Ishikawa (cell line): ENCODE data around the gene FOXO3.

Experiments
- CEBPB ChIP-seq: IDR thresholded peaks from 2 replicates; pipeline ENCODE4 v1.6.1; 2012
- CREB1 ChIP-seq: IDR thresholded peaks from 2 replicates; pipeline ENCODE4 v1.6.1; 2012; ENCODE audit warnings: low read depth
- EGR1 ChIP-seq: IDR thresholded peaks from 2 replicates; pipeline ENCODE4 v1.6.1; 2012
- EP300 ChIP-seq: IDR thresholded peaks from 2 replicates; pipeline ENCODE4 v1.6.1; 2012; ENCODE audit warnings: borderline replicate concordance
- FOXM1 ChIP-seq: IDR thresholded peaks from 2 replicates; pipeline ENCODE4 v1.6.1; 2012; ENCODE audit warnings: low read depth, borderline replicate concordance
- NFIC ChIP-seq: IDR thresholded peaks from 2 replicates; pipeline ENCODE4 v1.6.1; 2012
- RAD21 ChIP-seq: IDR thresholded peaks from 2 replicates; pipeline ENCODE4 v1.6.1; 2012; ENCODE audit warnings: low read depth
- TAF1 ChIP-seq: IDR thresholded peaks from 2 replicates; pipeline ENCODE4 v1.6.1; 2012; ENCODE audit warnings: low read depth, mild to moderate bottlenecking
- TCF12 ChIP-seq: IDR thresholded peaks from 2 replicates; pipeline ENCODE4 v1.6.1; 2012; ENCODE audit warnings: low read depth
- TEAD4 ChIP-seq: IDR thresholded peaks from 2 replicates; pipeline ENCODE4 v1.6.1; 2012
- YY1 ChIP-seq: IDR thresholded peaks from 2 replicates; pipeline ENCODE4 v1.6.1; 2012; ENCODE audit warnings: low read depth
- ZBTB7A ChIP-seq: IDR thresholded peaks from 2 replicates; pipeline ENCODE4 v1.6.1; 2012; ENCODE audit warnings: low read depth
- TF ChIP-seq, protein P1 (sequence below): IDR thresholded peaks from 2 replicates; pipeline ENCODE4 v1.6.1; 2012; ENCODE audit warnings: low read depth, mild to moderate bottlenecking
- TF ChIP-seq, protein P2 (sequence below): IDR thresholded peaks from 2 replicates; pipeline ENCODE4 v1.6.1; 2012
- TF ChIP-seq, protein P3 (sequence below): IDR thresholded peaks from 2 replicates; pipeline ENCODE4 v1.6.1; 2012

Gene FOXO3

DNA sequence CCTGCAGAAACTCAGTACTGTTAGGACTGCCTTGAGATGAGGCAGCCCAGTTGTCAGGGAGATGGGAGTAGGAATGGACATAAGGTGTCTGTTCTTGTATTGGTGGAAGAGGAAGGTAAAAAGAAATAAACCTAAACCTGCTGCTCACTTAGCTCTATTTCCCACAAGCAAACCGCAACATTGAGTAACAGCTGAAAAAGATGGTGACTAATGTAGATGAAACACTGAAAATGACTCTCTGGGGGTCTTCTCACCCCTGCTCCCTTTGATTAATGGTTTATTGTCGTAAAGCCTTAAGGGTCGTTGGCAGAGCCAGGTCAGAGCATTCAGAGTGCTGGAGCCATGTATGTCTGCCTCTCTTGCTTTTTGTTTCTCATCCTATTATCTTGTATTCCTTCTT is 87.5 kb downstream of the FOXO3 start:
- TF ChIP-seq NFIC: no peak
- no peak for TF ChIP-seq TAF1
- no peak for TF ChIP-seq ZBTB7A
- TF ChIP-seq, protein P1, sequence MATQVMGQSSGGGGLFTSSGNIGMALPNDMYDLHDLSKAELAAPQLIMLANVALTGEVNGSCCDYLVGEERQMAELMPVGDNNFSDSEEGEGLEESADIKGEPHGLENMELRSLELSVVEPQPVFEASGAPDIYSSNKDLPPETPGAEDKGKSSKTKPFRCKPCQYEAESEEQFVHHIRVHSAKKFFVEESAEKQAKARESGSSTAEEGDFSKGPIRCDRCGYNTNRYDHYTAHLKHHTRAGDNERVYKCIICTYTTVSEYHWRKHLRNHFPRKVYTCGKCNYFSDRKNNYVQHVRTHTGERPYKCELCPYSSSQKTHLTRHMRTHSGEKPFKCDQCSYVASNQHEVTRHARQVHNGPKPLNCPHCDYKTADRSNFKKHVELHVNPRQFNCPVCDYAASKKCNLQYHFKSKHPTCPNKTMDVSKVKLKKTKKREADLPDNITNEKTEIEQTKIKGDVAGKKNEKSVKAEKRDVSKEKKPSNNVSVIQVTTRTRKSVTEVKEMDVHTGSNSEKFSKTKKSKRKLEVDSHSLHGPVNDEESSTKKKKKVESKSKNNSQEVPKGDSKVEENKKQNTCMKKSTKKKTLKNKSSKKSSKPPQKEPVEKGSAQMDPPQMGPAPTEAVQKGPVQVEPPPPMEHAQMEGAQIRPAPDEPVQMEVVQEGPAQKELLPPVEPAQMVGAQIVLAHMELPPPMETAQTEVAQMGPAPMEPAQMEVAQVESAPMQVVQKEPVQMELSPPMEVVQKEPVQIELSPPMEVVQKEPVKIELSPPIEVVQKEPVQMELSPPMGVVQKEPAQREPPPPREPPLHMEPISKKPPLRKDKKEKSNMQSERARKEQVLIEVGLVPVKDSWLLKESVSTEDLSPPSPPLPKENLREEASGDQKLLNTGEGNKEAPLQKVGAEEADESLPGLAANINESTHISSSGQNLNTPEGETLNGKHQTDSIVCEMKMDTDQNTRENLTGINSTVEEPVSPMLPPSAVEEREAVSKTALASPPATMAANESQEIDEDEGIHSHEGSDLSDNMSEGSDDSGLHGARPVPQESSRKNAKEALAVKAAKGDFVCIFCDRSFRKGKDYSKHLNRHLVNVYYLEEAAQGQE: no peak
- no peak for TF ChIP-seq TCF12

DNA sequence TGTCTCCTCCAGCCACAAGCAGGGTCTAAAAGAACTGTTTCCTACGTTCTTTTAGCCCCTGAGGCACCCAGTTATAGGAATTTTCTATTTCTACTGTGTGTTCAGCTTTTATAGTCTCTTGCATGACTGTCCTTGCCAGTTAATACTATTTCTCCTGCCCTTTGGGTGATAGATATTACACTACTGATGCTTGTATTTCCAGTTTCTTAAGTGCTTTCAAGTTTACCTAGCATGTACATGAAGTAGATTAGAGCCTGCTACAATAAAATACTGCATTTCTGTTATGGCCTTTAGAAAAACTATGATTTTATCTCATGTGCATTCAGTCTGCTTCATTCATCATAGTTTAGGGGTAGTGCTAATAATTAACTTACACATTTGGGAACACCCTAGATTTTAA is 89.6 kb downstream of the FOXO3 start:
- TF ChIP-seq, protein P1: no peak
- TF ChIP-seq NFIC (no peak), RAD21 (no peak), EGR1 (no peak), ZBTB7A (no peak), TEAD4 (no peak), EP300 (no peak), YY1 (no peak), FOXM1 (no peak), CEBPB (no peak), CREB1 (no peak), TAF1 (no peak), TCF12 (no peak)
- TF ChIP-seq, protein P2, sequence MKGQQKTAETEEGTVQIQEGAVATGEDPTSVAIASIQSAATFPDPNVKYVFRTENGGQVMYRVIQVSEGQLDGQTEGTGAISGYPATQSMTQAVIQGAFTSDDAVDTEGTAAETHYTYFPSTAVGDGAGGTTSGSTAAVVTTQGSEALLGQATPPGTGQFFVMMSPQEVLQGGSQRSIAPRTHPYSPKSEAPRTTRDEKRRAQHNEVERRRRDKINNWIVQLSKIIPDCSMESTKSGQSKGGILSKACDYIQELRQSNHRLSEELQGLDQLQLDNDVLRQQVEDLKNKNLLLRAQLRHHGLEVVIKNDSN: no peak
- TF ChIP-seq, protein P3, sequence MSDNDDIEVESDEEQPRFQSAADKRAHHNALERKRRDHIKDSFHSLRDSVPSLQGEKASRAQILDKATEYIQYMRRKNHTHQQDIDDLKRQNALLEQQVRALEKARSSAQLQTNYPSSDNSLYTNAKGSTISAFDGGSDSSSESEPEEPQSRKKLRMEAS: no peak

DNA sequence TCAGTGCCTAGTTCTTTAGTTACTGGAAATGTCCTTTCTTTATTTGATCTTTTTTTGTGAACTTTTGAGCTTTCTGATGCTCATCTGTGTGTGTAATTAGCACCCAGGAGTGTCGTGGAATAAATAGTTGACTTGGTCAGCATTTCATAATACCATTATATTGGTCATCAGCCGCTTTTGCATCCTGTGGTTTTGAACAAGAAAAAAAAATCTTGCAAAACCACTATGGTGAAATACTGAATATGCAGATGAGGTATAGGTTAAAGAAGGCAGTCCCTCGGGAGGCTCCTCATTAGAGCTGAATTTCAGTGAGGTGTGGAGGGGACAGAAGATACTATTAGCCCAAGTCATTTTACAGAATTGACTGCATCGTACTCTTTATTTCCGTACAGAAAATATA is 90.1 kb downstream of the FOXO3 start:
- TF ChIP-seq CREB1: no peak
- no peak for TF ChIP-seq RAD21
- no peak for TF ChIP-seq CEBPB
- TF ChIP-seq EP300: no peak
- TF ChIP-seq ZBTB7A: no peak
- TF ChIP-seq, protein P3: no peak
- TF ChIP-seq, protein P1: no peak
- TF ChIP-seq TEAD4: no peak
- TF ChIP-seq NFIC: no peak
- TF ChIP-seq YY1: no peak
- TF ChIP-seq EGR1: no peak
- TF ChIP-seq TCF12: no peak
- TF ChIP-seq TAF1: no peak
- TF ChIP-seq, protein P2: no peak
- no peak for TF ChIP-seq FOXM1

DNA sequence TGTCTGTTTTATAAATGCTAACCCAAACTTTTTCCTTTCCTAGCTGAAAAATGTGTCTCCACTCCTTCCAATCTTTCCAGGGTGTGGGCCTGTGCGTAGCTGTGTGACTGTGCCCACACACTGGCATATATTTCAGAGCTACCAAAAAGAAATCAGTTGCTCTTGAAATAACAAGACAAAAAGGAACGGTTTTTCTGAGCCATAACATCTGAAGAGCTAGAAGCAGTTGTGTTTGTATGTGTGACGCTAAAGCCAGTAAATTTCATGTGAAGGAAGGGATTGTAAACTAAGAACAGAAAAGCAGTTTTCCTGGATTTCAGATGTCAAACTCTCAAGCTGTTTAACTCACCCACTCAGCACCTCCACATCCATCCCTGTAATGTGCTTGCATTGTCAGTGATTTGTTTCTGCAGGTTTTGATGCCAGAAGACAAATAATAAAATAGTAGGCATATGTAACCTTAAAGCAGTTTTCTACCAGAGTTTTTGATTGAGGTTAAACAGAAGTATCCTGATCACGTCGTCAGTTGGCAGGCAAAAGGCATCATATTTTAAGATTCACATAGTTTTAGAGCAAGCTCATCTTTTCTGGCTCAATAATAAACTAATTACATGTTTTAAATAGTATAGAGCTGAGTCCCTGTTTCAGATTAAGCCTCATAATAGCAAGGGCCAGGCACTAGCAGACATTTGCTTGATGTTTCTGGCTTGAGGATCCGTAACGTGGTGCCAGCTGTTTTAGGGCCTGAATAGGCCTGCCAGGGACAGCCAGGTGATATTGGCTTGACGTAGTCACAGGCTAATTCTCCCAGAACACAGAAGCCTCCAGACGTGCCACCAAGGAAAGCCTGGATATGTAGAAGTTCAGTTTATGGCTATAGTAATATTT is 90.9 kb downstream of the FOXO3 start:
- TF ChIP-seq FOXM1: no peak
- no peak for TF ChIP-seq ZBTB7A

DNA sequence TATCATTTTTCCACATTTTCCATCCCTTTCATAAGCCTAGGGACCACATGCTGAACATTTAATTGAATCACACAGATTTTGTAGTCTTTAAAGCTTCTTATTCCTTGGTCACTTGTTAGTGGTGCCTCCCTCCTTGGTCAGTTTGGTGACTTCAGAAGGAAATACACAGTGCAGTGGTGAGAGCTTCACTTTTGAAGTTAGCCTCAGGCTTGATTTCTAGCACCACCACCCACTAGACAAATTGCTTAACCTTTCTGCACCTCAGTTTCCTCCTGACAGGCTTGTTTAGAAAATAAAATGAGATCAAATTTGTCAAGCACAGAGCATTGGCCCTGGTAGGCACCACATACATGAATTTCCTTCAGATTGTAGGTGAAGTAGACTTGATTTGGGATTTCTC is 91.7 kb downstream of the FOXO3 start:
- TF ChIP-seq YY1: no peak
- TF ChIP-seq, protein P3: no peak
